Transverse colon (tissue), 3 donors: ENCODE data around the gene SEMA3A.

Experiments
- POLR2A ChIP-seq: fragments of 450-650 bp; IDR thresholded peaks from one replicate; pipeline ENCODE4 v1.6.1; 2016; ENCODE audit warnings: antibody characterized with exemption, mild to moderate bottlenecking, moderate library complexity
- TF ChIP-seq, protein P1 (sequence below), 5 experiments: fragments of 200-600 bp in 3 of 5; fragments of 450-650 bp in 2 of 5; sonication (generic) in 3 of 5; IDR thresholded peaks; 1 replicate in 2 of 5; 2 replicates in 3 of 5; pipeline ENCODE4 v1.5.1; 2016 to 2017; ENCODE audit warnings: antibody characterized with exemption in 5 of 5, inconsistent platforms in 3 of 5, mild to moderate bottlenecking in 2 of 5, moderate library complexity in 1 of 5

- TF ChIP-seq, protein P1, sequence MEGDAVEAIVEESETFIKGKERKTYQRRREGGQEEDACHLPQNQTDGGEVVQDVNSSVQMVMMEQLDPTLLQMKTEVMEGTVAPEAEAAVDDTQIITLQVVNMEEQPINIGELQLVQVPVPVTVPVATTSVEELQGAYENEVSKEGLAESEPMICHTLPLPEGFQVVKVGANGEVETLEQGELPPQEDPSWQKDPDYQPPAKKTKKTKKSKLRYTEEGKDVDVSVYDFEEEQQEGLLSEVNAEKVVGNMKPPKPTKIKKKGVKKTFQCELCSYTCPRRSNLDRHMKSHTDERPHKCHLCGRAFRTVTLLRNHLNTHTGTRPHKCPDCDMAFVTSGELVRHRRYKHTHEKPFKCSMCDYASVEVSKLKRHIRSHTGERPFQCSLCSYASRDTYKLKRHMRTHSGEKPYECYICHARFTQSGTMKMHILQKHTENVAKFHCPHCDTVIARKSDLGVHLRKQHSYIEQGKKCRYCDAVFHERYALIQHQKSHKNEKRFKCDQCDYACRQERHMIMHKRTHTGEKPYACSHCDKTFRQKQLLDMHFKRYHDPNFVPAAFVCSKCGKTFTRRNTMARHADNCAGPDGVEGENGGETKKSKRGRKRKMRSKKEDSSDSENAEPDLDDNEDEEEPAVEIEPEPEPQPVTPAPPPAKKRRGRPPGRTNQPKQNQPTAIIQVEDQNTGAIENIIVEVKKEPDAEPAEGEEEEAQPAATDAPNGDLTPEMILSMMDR (IDR thresholded peaks at IDR 0.05), result no peak
- no peak for TF ChIP-seq POLR2A
Observed at GRCh38 chr7:84187813-84188510, 6.6 kb downstream of the SEMA3A start.
